ENCODE measurements around the gene MFAP4. TPM values are rescaled to one million over a fixed set of nuclear protein-coding genes. Genes with fewer than 3 reads are reported as not detected.

Gene MFAP4
- total RNA-seq, 1 experiment from 2014 or later: not detected

DNA sequence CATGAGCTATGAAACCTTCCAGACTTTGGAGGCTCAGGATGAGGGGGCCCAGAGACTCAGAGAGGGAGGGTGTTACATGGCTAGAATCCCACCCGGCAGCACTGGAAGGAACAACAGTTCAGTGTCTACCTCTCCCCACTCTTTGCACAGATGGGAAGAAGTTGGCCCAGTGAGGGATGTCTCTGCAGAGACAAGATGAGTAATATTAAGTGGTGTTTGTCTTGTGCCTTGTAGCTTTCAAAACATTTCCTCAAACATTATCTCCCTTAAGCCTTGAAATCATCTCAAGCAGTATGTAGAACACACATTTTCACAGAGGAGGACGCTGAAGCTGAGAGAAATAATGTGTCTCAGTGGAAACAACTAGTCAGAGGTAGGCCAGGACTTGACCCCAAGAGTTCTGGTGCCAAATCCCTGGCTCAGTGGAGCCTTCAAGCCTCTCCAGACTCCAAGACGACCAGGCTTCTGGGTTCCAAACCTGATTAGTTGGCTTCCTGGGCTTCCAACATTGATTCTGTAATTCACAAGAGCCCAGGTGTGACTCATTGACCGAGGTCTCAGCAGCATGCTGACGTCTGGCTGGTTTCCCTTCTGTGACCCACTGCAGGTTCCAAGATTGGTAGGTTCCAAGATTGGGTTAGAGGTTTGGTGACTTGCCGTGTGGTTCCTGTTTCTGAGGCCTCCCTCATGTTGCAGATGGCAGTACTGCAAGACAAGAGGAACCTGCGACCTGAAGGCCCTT, 31.4 kb upstream of the MFAP4 start:
- Histone ChIP-seq H3K4me2 (ENCODE audit: low read length) (no peak overlapping the region), H3K27me3 (ENCODE audit: low read length) (no peaks in the 10 kb centered on the region), H3K36me3 (ENCODE audit: low read depth, low read length) (no peaks in the 10 kb centered on the region), H3K9me2 (replicated peaks; ENCODE audit: low read length) (no peaks in the 10 kb centered on the region), H2AFZ (ENCODE audit: low read length) (no peak overlapping the region), H3K79me2 (ENCODE audit: low read length) (no peaks in the 10 kb centered on the region), H3K9ac (ENCODE audit: low read length) (no peak overlapping the region), H3K9me3 (ENCODE audit: low read length) (no peaks in the 10 kb centered on the region), H4K20me1 (ENCODE audit: low read length) (no peaks in the 10 kb centered on the region), H3F3A (ENCODE audit: low read length, unreplicated experiment) (no peaks in the 10 kb centered on the region), H3K4me3 (ENCODE audit: low read length) (no peak overlapping the region), H3K27ac (ENCODE audit: low read length) (no peak overlapping the region), H3K4me1 (ENCODE audit: insufficient read depth, low read length) (no peaks in the 10 kb centered on the region)
- ChIA-PET CTCF (no interaction called here), POLR2A (ENCODE audit: unreplicated experiment) (no interaction called here)
- BruUV-seq (replicated peaks): no TSS peak
- TF ChIP-seq EZH2 (IDR thresholded peaks at IDR 0.05; ENCODE audit: low read length, unreplicated experiment): no peak
- no peak for TF ChIP-seq EZH2phosphoT487 (IDR thresholded peaks at IDR 0.05; ENCODE audit: borderline replicate concordance, low read length)
- TF ChIP-seq, protein P1, sequence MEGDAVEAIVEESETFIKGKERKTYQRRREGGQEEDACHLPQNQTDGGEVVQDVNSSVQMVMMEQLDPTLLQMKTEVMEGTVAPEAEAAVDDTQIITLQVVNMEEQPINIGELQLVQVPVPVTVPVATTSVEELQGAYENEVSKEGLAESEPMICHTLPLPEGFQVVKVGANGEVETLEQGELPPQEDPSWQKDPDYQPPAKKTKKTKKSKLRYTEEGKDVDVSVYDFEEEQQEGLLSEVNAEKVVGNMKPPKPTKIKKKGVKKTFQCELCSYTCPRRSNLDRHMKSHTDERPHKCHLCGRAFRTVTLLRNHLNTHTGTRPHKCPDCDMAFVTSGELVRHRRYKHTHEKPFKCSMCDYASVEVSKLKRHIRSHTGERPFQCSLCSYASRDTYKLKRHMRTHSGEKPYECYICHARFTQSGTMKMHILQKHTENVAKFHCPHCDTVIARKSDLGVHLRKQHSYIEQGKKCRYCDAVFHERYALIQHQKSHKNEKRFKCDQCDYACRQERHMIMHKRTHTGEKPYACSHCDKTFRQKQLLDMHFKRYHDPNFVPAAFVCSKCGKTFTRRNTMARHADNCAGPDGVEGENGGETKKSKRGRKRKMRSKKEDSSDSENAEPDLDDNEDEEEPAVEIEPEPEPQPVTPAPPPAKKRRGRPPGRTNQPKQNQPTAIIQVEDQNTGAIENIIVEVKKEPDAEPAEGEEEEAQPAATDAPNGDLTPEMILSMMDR (conservative IDR thresholded peaks at IDR 0.05; ENCODE audit: low read depth, low read length): no peak
- no peak for ATAC-seq
- DNase-seq: peak; percentile 56
- intact Hi-C loops (cut with micrococcal nuclease): no loop called here

DNA sequence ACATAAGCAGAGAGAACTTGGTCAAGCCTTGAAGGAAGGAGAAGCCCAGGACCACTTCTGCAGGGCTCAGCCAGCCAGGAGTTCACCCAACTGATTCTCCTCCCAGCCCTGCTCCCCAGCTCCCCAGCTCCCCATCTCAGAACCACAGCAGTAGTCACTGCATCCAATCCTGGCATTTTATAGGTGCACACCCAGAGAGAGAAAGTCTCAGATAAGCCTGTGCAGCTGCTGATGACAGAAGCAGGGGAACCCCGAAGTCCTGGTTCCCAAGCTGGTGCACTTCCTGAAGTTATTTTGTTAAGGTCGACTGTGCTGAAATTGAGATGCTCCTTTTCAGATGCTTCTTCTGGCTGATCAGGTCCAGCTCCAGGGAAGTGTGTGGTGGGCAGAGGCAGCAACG, 30.6 kb upstream of the MFAP4 start:
- intact Hi-C loops (cut with micrococcal nuclease): no loop called here
- no peak overlapping the region for H3K27ac ChIP-seq (ENCODE audit: low read length)
- H4K20me1 ChIP-seq (ENCODE audit: low read length): no peaks in the 10 kb centered on the region
- no peak overlapping the region for H2AFZ ChIP-seq (ENCODE audit: low read length)
- no peaks in the 10 kb centered on the region for H3K9me3 ChIP-seq (ENCODE audit: low read length)
- H3K4me2 ChIP-seq (ENCODE audit: low read length): no peak overlapping the region
- H3K4me1 ChIP-seq (ENCODE audit: insufficient read depth, low read length): no peaks in the 10 kb centered on the region
- H3K27me3 ChIP-seq (ENCODE audit: low read length): no peaks in the 10 kb centered on the region
- H3K79me2 ChIP-seq (ENCODE audit: low read length): no peaks in the 10 kb centered on the region
- ATAC-seq (no peak), DNase-seq (no peak)
- TF ChIP-seq, protein P1 (conservative IDR thresholded peaks at IDR 0.05; ENCODE audit: low read depth, low read length): no peak
- TF ChIP-seq EZH2phosphoT487 (IDR thresholded peaks at IDR 0.05; ENCODE audit: borderline replicate concordance, low read length) (no peak), EZH2 (IDR thresholded peaks at IDR 0.05; ENCODE audit: low read length, unreplicated experiment) (no peak)
- H3K36me3 ChIP-seq (ENCODE audit: low read depth, low read length): no peaks in the 10 kb centered on the region
- ChIA-PET CTCF (no interaction called here), POLR2A (ENCODE audit: unreplicated experiment) (no interaction called here)
- H3K9ac ChIP-seq (ENCODE audit: low read length): no peak overlapping the region
- H3F3A ChIP-seq (ENCODE audit: low read length, unreplicated experiment): no peaks in the 10 kb centered on the region
- H3K4me3 ChIP-seq (ENCODE audit: low read length): no peak overlapping the region
- H3K9me2 ChIP-seq (replicated peaks; ENCODE audit: low read length): no peaks in the 10 kb centered on the region
- BruUV-seq (replicated peaks): no TSS peak
